SK-N-SH (cell line): ENCODE results near the gene CLIC2. TPM values are rescaled to one million over a fixed set of nuclear protein-coding genes. Genes with fewer than 3 reads are reported as not detected.

Experiments used
- CTCF ChIA-PET: fragments of 300-600, 350-600 bp; formaldehyde crosslinking; extraction: SDS; loops from one replicate; lab custom pipeline; 2021; lab: Yijun Ruan, JAX
- POLR2A ChIA-PET: fragments of 350-600 bp; sonication (Branson Sonifier 250); formaldehyde crosslinking; extraction: SDS; loops from one replicate; lab custom pipeline; 2020; ENCODE audit warnings: antibody characterized with exemption, inconsistent platforms; lab: Yijun Ruan, JAX
- DNase-seq: peaks from one replicate; pipeline ENCODE4 v3.0.0; 2012
- H2AFZ ChIP-seq: fragments of 200-600 bp; sonication (generic); 2 replicates; pipeline ENCODE4 v1.8.1; 2016; ENCODE audit warnings: antibody characterized with exemption, mild to moderate bottlenecking, low read depth
- H3F3A ChIP-seq: fragments of 200-600 bp; sonication (generic); replicated peaks from 2 replicates; pipeline ENCODE3; 2016; ENCODE audit warnings: antibody characterized with exemption, mild to moderate bottlenecking; ENCODE audit not compliant: insufficient read depth
- H3K27ac ChIP-seq, 2 experiments: fragments of 200-500 bp in 1 of 2; fragments of 200-600 bp in 1 of 2; sonication (Bioruptor generic) in 1 of 2; sonication (generic), shearing (Covaris generic) in 1 of 2; 2 replicates each; pipeline versions ENCODE4 v1.5.1 to v1.6.1; 2014 to 2016; ENCODE audit warnings: low read depth in 2 of 2, inconsistent platforms in 1 of 2, low read length in 1 of 2, mild to moderate bottlenecking in 1 of 2, mixed read lengths in 1 of 2
- H3K27me3 ChIP-seq: fragments of 200-600 bp; sonication (generic), shearing (Covaris generic); 2 replicates; pipeline ENCODE4 v1.6.1; 2016; ENCODE audit warnings: mixed run types; ENCODE audit not compliant: insufficient read depth
- H3K36me3 ChIP-seq, 2 experiments: fragments of 200-500 bp in 1 of 2; fragments of 200-600 bp in 1 of 2; sonication (Bioruptor generic) in 1 of 2; sonication (generic) in 1 of 2; replicated peaks in 1 of 2; 2 replicates each; pipeline versions ENCODE3 to v1.5.1; 2014 to 2016; ENCODE audit warnings: low read length in 1 of 2, mild to moderate bottlenecking in 1 of 2; ENCODE audit not compliant: insufficient read depth in 2 of 2, control insufficient read depth in 1 of 2
- H3K4me1 ChIP-seq, 2 experiments: fragments of 200-500 bp in 1 of 2; fragments of 200-600 bp in 1 of 2; sonication (Bioruptor generic) in 1 of 2; sonication (generic), shearing (Covaris generic) in 1 of 2; 2 replicates each; pipeline versions ENCODE4 v1.5.1 to v1.6.1; 2014 to 2016; ENCODE audit warnings: low read depth in 1 of 2, low read length in 1 of 2, mixed run types in 1 of 2; ENCODE audit not compliant: insufficient read depth in 2 of 2, control insufficient read depth in 1 of 2
- H3K4me2 ChIP-seq: fragments of 200-600 bp; sonication (generic), shearing (Covaris generic); 2 replicates; pipeline ENCODE4 v1.6.1; 2017; ENCODE audit warnings: mixed run types
- H3K4me3 ChIP-seq, 2 experiments: fragments of 200-500 bp in 1 of 2; fragments of 200-600 bp in 1 of 2; sonication (Bioruptor generic) in 1 of 2; sonication (generic), shearing (Covaris generic) in 1 of 2; 2 replicates each; pipeline versions ENCODE4 v1.5.1 to v1.8.1; 2014 to 2016; ENCODE audit warnings: low read depth in 2 of 2, inconsistent platforms in 1 of 2, low read length in 1 of 2, mild to moderate bottlenecking in 1 of 2, mixed read lengths in 1 of 2, moderate library complexity in 1 of 2
- H3K79me2 ChIP-seq: fragments of 200-600 bp; sonication (generic); 2 replicates; pipeline ENCODE4 v1.8.1; 2017; ENCODE audit warnings: mild to moderate bottlenecking; ENCODE audit not compliant: insufficient read depth
- H3K9ac ChIP-seq: fragments of 200-600 bp; sonication (generic); 2 replicates; pipeline ENCODE4 v1.6.1; 2017; ENCODE audit warnings: mixed run types
- H3K9me2 ChIP-seq: fragments of 200-600 bp; sonication (generic); 2 replicates; pipeline ENCODE4 v1.6.1; 2017; ENCODE audit warnings: mixed run types
- H3K9me3 ChIP-seq: fragments of 200-600 bp; sonication (generic); 2 replicates; pipeline ENCODE4 v1.6.1; 2017; ENCODE audit warnings: mixed run types, mild to moderate bottlenecking, moderate library complexity
- H4K20me1 ChIP-seq: fragments of 200-600 bp; sonication (generic); 2 replicates; pipeline ENCODE4 v1.6.1; 2017; ENCODE audit warnings: mild to moderate bottlenecking, mixed run types; ENCODE audit not compliant: insufficient read depth
- FOSL2 ChIP-seq: IDR thresholded peaks from 2 replicates; pipeline ENCODE4 v1.4.0; 2012; ENCODE audit warnings: low read depth, mild to moderate bottlenecking, moderate library complexity, borderline replicate concordance
- JUND ChIP-seq: IDR thresholded peaks from 2 replicates; pipeline ENCODE4 v1.4.0; 2012
- RXRA ChIP-seq: IDR thresholded peaks from 2 replicates; pipeline ENCODE4 v1.4.0; 2012; ENCODE audit warnings: low read depth, mild to moderate bottlenecking, borderline replicate concordance
- SIN3A ChIP-seq: IDR thresholded peaks from 2 replicates; pipeline ENCODE4 v1.6.1; 2012; ENCODE audit warnings: low read depth, mild to moderate bottlenecking, low read length, moderate library complexity, borderline replicate concordance
- polyA plus RNA-seq, 3 experiments: library from polyadenylated mRNA; depleted of rRNA; stranded (reverse); fragments of >200 nt; gene quantifications; 2 replicates each; pipeline ENCODE4 v1.2.3, GENCODE V29; 2012
- small RNA-seq, 7 experiments: library from RNA; depleted of rRNA; stranded (forward); fragments of <200 nt; gene quantifications; one replicate each; pipeline ENCODE3, GENCODE V24; 2012
- TF ChIP-seq, protein P1 (sequence below): IDR thresholded peaks from 2 replicates; pipeline ENCODE4; 2012
- TF ChIP-seq, protein P2 (sequence below): fragments of 200-600 bp; sonication (generic); IDR thresholded peaks from 2 replicates; pipeline ENCODE4 v1.6.1; 2017; ENCODE audit warnings: antibody characterized with exemption, mild to moderate bottlenecking, moderate library complexity

CLIC2 gene
- polyA plus RNA-seq, 1 of the 3 experiments (the other 2 are of a cell fraction): 0.03 TPM

DNA sequence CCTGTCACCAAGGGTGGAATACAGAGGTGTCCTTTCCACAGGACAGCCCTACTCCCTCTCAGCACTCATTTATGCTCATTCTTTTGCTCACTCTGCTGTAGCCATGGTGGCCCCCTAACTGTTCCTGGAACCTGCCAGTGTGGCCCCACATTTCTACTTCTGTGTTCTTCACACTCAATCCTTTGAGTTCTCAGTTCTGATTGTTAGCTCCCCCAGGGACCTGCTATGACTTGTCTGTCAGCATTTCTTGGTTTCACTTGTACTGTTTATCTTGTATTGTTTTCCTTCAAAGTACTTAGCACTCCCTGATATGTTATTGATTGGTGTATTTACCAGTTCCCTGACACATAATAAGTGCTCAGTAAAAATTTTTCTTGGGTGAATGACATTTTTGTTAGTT is 103.3 kb downstream of the CLIC2 start:
- no peaks in the 10 kb centered on the region for H3K9me2 ChIP-seq
- H3K79me2 ChIP-seq: peaks cover 9% of the 10 kb centered on the region; the same call in 1 of the 2 replicates
- H2AFZ ChIP-seq: no peak overlapping the region
- no peaks in the 10 kb centered on the region for H3K9me3 ChIP-seq
- H4K20me1 ChIP-seq: no peaks in the 10 kb centered on the region
- H3K4me3 ChIP-seq: no peak overlapping the region
- no peaks in the 10 kb centered on the region for H3K27me3 ChIP-seq
- H3K4me2 ChIP-seq: no peak overlapping the region
- no peak overlapping the region for H3K27ac ChIP-seq
- H3K9ac ChIP-seq: no peak overlapping the region
- H3K4me1 ChIP-seq: no peaks in the 10 kb centered on the region
- CTCF ChIA-PET: no interaction called here
- TF ChIP-seq FOSL2 (no peak), JUND (no peak), RXRA (no peak), SIN3A (no peak)
- TF ChIP-seq, protein P1, sequence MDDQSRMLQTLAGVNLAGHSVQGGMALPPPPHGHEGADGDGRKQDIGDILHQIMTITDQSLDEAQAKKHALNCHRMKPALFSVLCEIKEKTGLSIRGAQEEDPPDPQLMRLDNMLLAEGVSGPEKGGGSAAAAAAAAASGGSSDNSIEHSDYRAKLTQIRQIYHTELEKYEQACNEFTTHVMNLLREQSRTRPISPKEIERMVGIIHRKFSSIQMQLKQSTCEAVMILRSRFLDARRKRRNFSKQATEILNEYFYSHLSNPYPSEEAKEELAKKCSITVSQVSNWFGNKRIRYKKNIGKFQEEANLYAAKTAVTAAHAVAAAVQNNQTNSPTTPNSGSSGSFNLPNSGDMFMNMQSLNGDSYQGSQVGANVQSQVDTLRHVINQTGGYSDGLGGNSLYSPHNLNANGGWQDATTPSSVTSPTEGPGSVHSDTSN: no peak
- TF ChIP-seq, protein P2, sequence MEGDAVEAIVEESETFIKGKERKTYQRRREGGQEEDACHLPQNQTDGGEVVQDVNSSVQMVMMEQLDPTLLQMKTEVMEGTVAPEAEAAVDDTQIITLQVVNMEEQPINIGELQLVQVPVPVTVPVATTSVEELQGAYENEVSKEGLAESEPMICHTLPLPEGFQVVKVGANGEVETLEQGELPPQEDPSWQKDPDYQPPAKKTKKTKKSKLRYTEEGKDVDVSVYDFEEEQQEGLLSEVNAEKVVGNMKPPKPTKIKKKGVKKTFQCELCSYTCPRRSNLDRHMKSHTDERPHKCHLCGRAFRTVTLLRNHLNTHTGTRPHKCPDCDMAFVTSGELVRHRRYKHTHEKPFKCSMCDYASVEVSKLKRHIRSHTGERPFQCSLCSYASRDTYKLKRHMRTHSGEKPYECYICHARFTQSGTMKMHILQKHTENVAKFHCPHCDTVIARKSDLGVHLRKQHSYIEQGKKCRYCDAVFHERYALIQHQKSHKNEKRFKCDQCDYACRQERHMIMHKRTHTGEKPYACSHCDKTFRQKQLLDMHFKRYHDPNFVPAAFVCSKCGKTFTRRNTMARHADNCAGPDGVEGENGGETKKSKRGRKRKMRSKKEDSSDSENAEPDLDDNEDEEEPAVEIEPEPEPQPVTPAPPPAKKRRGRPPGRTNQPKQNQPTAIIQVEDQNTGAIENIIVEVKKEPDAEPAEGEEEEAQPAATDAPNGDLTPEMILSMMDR: no peak
- H3K36me3 ChIP-seq: peaks cover 14 to 33% of the 10 kb centered on the region in 2 experiments
- H3F3A ChIP-seq: no peaks in the 10 kb centered on the region
- POLR2A ChIA-PET: no interaction called here
- no peak for DNase-seq

Small RNA genes within 50 kb of the gene (small RNA-seq; reads per million reads assigned to genes)
- gene AC234781.4 (0 reads per million in 7 experiments), gene MIR1184-2 (0 reads per million in 7 experiments)

Other genes starting within 250 kb of the CLIC2 start
- gene VBP1, start 118.2 kb downstream of the CLIC2 start, polyA plus RNA-seq (2012; rRNA removed): 13.8 and 18.1 TPM in 2 replicates
- gene RAB39B, start 70.1 kb downstream of the CLIC2 start, polyA plus RNA-seq (2012; rRNA removed): 1.3 and 1.6 TPM in 2 replicates
- not detected in 2 replicates for gene F8A2, start 47.5 kb upstream of the CLIC2 start, polyA plus RNA-seq (2012; rRNA removed)
- gene F8A3, start 124.0 kb upstream of the CLIC2 start, polyA plus RNA-seq (2012; rRNA removed): 0.60 and 1.1 TPM in 2 replicates